C1 segment of cervical spinal cord (tissue), 14 donors: ENCODE measurements around the gene BBS12.

ENCODE experiments used
- DNase-seq, 14 donors: peaks; one replicate each; lab custom pipeline; 2025; lab: John Stamatoyannopoulos, UW

BBS12 gene

DNA sequence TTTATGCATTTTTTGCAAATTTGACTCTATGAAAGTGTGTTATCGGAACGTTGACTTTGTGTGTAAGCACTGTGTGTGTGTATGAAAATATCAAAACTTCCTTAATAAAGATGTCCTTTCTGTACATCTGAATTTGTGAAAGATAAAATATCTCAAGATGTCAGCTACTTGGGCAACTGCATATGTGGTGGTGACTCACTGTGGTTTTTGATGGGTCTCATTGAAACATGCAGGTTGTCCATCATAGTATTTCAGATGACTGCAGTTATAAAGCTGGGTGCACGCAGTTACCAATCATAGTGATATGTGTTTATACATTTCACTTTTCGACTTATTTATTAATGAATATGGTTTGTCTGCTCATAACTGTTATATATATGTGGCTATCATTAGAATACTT lies 19.7 kb upstream of the BBS12 start:
- DNase-seq, result no peak

DNA sequence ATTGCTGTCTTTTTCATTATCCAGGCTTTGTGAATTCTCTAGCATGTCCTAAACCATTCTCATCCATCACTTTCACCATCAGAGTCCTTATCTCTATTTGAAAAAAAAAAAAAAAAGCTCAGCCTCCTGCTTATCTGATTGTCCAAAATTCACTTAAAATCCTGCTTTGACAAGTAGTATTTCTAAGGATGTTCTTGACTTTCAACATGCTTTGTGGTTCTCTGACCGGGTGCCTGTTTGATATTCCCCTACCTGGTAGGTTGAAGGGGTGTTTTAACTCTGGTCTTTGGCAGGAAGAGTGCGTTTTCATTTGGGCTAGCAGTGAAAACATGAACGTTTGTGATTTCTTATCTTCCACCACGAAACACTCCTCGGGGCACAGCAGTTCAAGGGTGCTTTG lies 17.3 kb upstream of the BBS12 start:
- no peak for DNase-seq

DNA sequence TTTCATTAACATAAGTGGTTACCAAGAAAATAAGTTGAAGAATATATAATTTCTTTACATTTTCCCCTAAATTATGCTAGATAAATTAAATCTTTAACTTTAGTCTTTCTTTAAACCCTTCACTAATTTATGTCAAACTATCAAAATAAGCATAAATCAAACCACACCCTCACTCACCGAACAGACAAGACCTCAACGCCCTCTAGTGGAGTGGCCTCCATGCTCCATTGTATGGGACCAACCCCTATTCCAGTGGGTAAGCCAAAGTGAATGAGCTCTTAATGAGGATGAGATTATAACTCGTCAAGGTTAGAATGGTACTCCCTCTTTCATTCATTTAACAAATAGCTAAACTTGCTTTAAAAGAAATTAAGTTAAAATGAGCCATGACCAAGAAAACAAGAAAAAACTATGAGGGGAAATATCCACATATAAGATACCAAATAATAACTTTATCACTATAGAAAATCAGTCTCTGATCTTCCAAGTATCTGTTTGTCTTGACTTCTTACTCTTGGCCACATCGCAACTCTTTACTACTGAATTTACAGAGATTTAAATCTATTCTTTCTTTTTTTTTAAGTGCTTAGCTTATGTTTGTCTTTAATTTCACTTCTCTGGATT lies 15.6 kb upstream of the BBS12 start:
- DNase-seq, result peak in 7 of 14 donors; percentile 2 to 26 (median 4)

DNA sequence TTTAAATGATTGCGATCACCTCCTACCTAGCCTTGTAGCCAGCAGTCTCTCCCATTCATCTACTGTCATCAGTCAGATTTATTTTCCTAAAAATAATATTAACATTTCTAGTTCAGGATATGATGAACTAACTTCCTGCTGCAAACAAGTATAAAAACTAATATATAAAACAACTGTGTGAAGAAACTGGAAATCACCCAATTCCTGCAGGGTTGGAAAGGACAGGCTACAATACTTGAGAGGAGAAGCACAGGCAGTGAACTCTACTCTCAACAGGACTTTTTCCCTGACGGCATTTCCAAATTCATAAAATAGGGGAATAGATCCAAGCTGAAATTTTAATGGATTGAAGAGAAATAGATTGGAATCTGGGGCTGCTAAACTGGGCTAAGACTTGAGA lies 14.2 kb upstream of the BBS12 start:
- DNase-seq, result no peak

DNA sequence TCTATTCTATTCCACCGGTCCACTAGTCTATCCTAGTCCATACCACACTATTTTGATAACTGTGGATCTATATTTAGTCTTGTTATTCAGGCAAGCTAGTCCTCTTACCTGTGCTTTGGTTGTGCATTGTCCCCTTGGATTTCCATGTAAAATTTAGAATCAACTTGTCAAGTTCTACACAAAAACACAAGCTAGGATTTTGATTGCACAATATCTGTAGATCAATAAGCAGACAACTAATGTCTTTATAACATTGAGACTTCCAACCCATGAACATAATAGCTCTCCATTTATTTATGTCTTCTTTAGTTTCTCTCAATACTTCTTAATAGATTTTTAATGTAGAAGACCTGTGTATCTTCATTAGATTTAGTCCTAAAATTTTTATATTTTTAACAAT lies 10.2 kb upstream of the BBS12 start:
- DNase-seq, result no peak

DNA sequence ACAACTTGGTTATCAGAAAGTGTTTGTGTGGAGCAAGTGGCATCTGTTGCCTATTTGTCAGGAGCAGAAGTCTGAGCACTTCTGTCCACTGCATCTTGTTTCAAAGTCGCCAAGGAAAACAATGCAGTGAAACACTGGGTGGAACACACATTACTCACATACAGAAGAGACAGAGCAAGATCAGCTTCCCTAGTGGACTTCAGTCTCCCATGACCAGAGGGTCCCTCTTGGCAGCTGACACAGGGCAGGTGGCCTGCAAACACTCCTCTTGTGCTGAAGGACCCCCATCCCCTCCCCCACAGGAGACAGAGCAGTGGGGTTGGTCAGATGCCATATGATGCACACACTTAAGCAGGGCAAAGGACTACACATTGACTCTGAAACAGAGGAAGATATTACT lies 3.6 kb upstream of the BBS12 start:
- no peak for DNase-seq

DNA sequence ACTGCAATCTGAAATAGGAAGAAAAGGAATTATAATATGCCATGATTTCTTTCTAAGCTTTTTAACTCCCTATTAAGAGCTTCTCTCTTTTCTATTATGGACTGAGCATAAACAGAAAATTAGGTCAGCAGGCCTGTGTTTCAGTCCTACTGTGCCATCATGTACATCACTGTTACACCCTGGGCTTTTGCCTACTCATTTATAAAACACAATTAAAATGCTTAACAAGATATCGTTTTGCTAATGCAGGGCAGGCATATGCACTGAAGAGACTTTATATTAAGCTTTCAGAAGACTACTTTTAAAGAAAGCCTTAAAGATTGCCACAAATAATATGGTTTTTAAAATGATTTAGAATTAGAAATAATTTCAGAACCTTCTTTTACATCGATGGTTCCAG lies 828 bp upstream of the BBS12 start:
- peak in 1 of 14 donors; percentile 14 for DNase-seq

DNA sequence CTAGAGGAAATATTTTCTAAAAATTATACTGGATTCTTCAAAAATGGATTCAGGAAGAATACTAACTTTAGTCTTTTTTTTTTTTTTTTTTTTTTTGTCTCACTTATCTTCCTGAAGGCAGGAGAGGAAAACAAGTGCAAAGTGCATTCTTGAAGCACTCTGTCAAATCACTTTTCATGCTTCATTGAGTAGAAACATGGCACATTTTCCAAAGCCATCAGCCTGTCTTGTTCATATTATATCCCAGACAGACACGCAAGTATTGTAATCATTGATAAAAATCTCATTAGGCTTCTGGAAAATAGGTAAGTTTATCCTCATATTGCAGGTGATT lies 1.2 kb downstream of the BBS12 start:
- no peak for DNase-seq

DNA sequence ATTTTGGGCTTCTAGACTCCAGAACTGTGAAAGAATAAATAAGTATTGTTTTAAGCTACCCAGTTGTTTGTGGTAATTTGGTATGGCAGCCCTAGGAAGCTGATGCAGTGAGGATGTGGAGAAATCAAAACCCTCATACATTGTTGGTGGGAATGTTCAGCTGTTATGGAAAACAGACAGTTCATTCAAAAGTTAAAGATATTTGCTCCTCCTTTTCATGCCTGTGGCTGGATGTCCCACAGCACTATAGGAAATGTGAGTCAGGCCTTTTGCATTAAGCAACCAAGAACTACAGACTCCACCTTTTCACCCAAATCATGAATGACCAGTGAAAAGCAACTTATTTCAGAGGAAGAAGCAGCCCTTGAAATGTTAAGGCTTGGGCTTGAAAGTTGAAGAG lies 6.7 kb downstream of the BBS12 start:
- DNase-seq, result no peak

DNA sequence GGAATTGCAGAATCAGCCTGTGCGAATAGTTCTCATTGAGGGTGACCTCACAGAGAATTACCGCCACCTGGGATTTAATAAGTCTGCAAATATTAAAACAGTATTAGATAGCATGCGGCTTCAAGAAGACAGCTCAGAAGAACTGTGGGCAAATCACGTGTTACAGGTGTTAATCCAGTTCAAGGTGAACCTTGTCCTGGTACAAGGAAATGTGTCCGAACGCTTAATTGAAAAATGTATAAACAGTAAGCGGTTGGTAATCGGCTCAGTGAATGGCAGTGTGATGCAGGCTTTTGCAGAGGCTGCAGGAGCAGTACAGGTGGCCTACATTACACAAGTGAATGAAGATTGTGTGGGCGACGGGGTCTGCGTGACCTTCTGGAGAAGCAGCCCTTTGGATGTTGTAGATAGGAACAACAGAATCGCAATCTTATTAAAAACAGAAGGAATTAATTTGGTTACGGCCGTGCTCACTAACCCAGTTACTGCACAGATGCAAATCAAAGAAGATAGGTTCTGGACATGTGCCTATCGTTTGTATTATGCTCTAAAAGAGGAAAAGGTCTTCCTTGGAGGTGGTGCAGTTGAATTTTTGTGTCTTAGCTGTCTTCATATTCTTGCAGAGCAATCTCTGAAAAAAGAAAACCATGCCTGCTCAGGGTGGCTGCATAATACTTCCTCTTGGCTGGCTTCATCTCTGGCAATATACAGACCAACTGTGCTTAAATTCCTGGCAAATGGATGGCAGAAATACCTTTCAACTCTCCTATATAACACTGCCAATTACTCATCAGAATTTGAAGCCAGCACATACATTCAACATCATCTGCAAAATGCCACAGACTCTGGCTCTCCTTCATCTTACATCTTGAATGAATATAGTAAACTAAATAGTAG lies 10.7 kb downstream of the BBS12 start:
- DNase-seq, result no peak

DNA sequence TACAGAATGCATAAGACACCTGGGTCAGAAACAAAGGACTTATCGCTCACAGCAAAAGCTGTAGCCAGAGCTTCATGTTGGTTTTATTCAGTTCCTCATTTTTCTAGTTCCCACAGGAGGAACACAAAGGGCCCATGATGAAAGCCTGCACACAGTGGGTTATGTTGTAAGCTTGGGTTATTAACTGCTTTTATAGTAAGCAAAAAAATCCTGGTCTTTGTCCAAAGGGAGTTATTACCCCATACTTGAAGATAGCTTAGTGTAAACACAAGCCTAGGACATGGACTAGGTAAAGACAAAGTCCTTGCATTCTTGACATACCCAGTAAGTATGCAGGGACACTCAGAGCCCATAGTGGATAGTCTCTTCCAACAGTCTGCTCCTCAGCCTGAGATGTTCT lies 11.7 kb downstream of the BBS12 start:
- DNase-seq, result no peak

DNA sequence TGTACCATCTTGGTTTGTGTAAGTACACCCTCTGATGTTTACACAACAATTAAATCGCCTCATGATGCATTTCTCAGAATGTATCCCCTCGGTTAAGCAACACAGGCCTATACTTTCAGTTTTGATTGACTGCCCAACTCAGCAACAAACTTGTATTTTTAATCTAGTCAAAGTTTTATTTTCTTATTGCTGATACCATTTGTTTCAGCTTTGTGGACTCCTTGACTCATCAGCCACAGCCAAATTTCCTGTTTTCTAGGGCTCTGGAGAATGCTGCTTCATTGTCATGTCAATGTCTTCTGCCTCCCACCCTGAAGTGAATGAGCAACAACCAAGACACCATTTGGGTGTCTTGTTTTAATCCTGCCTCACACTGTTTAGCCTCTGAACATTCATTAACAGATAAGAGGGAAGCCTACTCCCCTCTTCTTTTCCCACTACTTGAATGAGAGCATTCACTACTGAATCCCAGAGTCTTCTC lies 14.0 kb downstream of the BBS12 start:
- no peak for DNase-seq

DNA sequence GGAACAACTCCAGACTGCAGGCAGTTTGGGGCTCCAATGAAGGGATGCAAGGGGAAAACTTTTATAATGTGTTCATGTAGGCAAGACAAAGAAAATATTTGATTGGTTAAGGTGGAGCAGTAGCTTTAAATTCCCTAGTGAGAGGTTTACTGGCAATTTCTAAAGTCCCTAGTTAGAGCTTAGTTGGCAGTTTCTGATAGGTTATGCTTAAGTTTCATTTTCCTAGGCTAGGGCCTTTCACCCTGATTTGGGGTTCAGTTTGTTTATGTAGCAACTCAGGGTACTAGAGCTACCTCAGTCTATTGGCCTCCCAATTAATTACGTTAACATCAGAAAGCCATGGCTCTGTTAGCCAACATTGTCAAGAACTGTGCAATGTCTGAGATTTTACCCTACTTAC lies 14.6 kb downstream of the BBS12 start:
- DNase-seq, result no peak

DNA sequence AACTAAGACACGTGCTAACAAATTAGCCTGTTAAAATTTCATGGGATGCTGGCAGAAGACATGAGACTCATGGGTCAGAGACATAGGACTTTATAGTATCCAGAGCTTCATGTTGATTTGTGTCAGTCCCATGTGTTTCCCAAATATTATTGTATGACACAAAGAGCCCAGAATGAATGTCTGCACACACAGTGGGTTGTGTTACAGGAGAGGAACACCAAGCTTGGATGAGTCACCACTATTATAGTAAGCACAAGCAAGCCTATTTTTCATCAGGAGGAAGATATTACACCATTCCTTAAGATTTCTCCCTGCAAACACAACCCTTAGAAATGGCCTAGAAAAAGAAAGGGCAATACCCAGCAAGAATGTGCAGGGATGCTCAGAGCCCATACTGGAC lies 15.4 kb downstream of the BBS12 start:
- DNase-seq, result no peak

DNA sequence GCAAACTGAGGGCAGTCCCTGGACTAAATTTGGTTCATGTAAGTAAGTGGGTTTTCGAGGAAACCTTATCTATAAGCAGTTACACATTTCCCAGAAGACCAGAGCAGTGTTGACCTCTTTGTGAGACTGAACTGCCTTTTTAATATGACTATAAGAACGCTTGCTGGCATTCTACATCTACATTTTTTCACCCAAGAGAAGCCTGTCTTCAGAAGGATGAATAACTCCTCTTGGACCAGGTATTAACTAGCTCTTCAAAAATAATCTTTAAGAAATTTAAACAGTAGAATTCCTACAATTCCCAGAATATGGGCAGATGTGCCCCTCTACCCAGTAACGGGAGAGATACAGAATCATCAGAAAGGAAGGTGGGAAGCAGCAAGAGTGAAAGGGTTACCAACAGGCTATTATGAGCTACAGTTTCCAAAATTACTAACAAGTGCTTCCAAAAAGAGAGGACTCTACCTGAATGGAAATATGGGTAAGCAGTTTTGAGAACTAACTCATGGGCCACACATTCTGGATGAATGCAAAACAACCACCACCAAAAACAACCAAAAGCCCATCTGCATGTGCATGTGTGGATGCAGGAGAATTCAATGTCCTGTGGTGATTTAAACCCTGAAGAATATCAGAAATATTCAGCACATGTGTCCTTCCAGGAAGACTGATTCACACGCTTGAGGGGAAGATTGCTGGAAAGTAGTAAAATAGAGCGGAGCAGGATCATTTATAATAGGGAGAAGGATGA lies 17.4 kb downstream of the BBS12 start:
- DNase-seq, result no peak

DNA sequence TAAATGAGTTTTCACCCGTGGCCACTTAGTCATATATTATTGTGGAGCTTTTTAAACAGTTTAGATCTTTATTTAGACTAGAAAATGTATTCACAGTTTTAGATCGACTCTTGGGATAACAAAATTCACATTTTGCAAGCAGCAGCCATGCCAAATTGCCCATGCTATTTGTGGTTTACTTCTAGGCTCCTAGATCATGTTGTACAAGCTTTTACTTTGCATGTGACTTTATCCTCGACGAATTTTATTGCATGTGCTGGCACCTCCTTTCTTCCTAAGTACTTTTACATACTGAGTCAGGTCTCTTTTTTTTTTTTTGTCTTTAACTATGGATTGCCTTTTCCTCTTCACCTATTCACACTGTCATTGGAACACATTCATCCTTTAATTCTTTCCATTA lies 23.2 kb downstream of the BBS12 start:
- no peak for DNase-seq

DNA sequence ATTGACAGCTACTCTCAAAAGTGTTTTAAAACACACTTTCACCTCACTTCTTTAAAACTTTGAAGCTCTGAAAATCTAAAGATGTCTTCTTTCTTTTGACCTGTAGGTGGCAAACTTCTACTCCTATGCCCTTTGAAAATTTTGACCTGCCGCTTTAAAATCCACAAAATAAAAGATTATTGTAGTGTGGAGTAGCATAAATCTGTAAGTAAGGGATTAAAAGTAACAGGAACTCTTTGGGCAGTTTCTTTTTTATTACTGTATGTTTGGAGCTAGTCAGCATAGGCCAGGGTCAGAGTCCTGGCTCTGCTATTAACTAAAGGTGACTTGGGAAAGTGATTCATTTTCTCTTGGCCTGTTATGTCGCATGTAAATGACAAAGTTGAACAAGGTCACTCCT lies 25.5 kb downstream of the BBS12 start:
- DNase-seq, result no peak

DNA sequence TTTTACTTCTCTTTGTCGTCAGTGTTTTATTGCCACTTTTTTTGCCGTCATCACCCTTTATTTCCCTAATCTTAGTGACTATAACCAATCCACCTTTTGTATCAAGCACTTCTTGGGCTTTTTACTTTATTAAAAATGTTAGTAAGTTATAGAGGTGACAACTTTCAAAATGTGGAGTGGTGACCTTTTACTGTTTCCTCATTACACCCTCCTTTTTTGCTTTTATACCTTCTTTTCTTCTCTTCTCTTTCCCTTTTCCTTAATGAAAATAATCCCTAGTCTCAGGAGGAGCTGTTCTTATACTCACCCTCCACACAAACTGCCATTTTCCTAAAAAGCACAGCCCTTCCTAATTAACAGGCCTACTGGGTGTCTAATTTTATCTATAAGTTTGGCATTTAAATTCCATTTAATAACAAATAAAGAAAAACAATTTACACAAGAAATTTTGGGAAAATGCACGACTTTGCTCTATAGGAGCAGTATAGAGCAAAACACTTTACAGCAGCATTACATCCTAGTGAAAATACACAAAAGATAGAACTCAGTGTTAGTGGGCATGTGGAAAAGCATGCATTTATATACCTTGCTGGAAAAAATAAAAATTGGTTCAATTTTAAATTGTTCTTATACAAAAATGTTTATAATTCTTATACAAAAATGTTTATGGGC lies 27.3 kb downstream of the BBS12 start:
- DNase-seq, result no peak

DNA sequence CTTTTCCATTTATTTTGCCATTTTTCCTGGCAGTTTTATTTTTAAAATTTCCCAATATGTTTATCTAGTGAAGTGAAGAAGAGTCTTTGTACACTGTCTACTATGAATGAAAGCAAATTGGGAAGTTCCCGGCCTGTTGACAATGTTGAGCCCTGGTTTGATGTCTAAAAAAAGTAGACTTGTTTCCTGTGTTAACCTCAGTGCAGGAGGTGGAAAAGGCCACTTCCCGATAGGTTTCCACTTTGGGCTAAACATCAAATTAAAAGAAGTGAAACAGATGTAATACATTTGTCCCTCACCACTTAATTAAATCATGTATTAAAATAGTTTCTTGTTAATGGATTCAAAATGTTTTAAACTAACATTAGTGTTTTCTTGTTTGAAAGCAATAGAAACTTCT lies 30.0 kb downstream of the BBS12 start:
- DNase-seq, result peak in 2 of 14 donors; percentile 2 to 6

DNA sequence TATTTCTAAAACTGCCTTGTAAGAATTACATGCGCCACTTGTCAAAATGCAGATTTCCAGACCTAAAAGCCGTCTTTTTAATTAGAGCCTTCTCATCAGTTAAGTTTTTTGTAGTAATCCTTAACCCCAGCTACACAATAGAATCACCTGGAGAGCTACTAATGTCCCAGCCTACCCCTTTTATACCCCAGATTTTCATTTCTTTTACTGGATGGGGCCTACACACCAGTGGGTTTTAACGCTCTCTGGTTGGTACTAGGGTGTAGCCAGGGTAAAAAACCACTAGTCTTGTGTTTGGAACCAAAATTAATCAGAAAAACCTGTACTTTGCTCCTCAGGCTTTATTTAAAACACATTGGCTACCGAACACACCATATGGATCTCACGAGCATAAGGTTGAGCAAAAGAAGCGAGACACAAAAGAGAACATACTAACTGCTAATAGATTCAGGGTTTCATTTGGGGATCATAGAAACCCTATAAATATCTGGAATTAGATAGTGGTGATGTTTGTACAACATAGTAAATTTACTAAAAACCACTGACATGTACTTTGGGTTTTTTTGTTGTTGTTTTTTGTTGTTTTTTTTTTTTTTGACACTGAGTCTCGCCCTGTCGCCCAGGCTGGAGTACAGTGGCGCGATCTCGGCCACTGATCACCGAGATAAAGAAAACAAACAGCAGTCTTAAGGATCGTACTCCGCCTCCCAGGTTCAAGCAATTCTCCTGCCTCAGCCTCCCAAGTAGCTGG lies 30.6 kb downstream of the BBS12 start:
- no peak for DNase-seq

DNA sequence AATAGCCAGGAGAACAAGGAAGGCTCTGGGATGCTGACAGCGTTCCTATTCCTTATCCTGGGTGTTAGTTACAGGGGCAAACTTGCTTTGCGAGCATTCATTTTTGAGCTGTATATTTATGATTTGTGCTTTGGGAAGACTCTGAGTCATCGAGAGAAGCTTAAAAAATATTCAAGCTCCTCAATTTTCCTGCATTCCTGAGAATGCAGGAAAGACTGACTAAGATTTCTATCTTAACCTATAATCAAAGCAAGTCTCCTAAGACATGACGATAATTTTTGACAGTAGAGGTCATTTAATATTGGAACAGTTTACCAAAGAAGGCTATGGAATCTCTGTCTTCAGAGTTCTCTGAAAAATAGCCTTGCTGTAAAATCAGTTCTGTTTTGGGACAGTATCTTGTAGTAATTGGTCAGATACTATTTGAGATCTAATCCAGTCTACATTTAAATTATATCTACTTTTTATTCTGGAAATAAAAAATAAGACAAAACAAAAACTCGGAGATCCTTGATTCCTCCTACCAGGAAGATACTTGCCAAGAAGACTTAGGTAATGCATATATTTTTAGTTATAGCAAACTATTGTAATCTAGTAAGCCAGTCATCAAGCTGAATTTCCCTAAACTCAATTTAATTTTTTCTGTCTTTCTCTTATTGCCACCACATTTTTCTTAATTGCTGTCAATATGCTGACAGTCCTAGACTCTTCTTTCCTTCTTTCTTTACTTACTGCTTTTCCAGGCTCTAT lies 31.7 kb downstream of the BBS12 start:
- no peak for DNase-seq
